ENCODE data around the gene MROH2B.

- TF ChIP-seq CTCF (optimal IDR thresholded peaks at IDR 0.05 in 1 of 3, IDR thresholded peaks at IDR 0.05 in 1 of 3, conservative IDR thresholded peaks at IDR 0.05 in 1 of 3; ENCODE audit: extremely low read depth in 1 of 3, insufficient read depth in 2 of 3, low read length in 3 of 3) (no peak), EZH2 (IDR thresholded peaks at IDR 0.05; ENCODE audit: low read length) (no peak)
These were observed 72.0 kb downstream of the MROH2B start for GRCh38 chr5:40999142-40999541.
